GM21529 (cell line): Measurements from ENCODE around the gene CLDN7.

Experiments
- ATAC-seq: cut with Tn5 transposase; IDR thresholded peaks from one replicate; pipeline ENCODE4 v1.9.1; 2021; ENCODE audit not compliant: unreplicated experiment

Gene CLDN7

GRCh38 chr17:7221278-7222092 lies 40.8 kb downstream of the CLDN7 start:
- ATAC-seq: no peak

- no peak for ATAC-seq
Measured at GRCh38 chr17:7220593-7221277, 41.5 kb downstream of the CLDN7 start.

GRCh38 chr17:7219812-7220592 lies 42.3 kb downstream of the CLDN7 start, which contains the start of the genes ACADVL and DLG4:
Gene ACADVL, plus strand, starts transcription at chr17:7219938. Its CDS starts 47 bp downstream, at chr17:7219985.
Gene DLG4, minus strand, starts transcription at chr17:7219836.
- peak; percentile 49 for ATAC-seq

- ATAC-seq: no peak
Measured at GRCh38 chr17:7219229-7219811, 43.0 kb downstream of the CLDN7 start.

- no peak for ATAC-seq
Measured at GRCh38 chr17:7218758-7219157, 43.5 kb downstream of the CLDN7 start.

- ATAC-seq: no peak
Measured at GRCh38 chr17:7218166-7218565, 44.1 kb downstream of the CLDN7 start.

- no peak for ATAC-seq
Measured at GRCh38 chr17:7217113-7217987, 44.9 kb downstream of the CLDN7 start.

- ATAC-seq: no peak
Measured at GRCh38 chr17:7216242-7217112, 45.8 kb downstream of the CLDN7 start.

GRCh38 chr17:7215652-7216180 lies 46.6 kb downstream of the CLDN7 start:
- ATAC-seq: no peak

GRCh38 chr17:7215136-7215638 lies 47.1 kb downstream of the CLDN7 start:
- ATAC-seq: no peak

- ATAC-seq: peak; percentile 74
Measured at GRCh38 chr17:7214300-7215135, 47.8 kb downstream of the CLDN7 start.

- ATAC-seq: no peak
Measured at GRCh38 chr17:7213895-7214299, 48.4 kb downstream of the CLDN7 start.

GRCh38 chr17:7211491-7212273 lies 50.6 kb downstream of the CLDN7 start:
- ATAC-seq: no peak
